Parathyroid adenoma (tissue), 2 donors: Measurements from ENCODE around the gene QSOX2.

ENCODE experiments used
- H2AFZ ChIP-seq: fragments of 300-600 bp; sonication (generic); one replicate; pipeline ENCODE4 v1.7.0; 2017; ENCODE audit warnings: antibody characterized with exemption, mild to moderate bottlenecking
- H3K27ac ChIP-seq: fragments of 300-600 bp; sonication (generic); one replicate; pipeline ENCODE4 v1.7.0; 2017
- H3K27me3 ChIP-seq: fragments of 300-600 bp; sonication (generic); one replicate; pipeline ENCODE4 v1.7.0; 2017; ENCODE audit warnings: low read length; ENCODE audit not compliant: control insufficient read depth, insufficient read depth
- H3K36me3 ChIP-seq: fragments of 300-600 bp; sonication (generic); one replicate; pipeline ENCODE4 v1.7.0; 2017; ENCODE audit warnings: low read length; ENCODE audit not compliant: control insufficient read depth, insufficient read depth
- H3K4me1 ChIP-seq: fragments of 300-600 bp; sonication (generic); one replicate; pipeline ENCODE4 v1.7.0; 2017; ENCODE audit warnings: control low read depth
- H3K4me2 ChIP-seq: fragments of 300-600 bp; sonication (generic); one replicate; pipeline ENCODE4 v1.7.0; 2017; ENCODE audit warnings: low read length
- H3K4me3 ChIP-seq: fragments of 300-600 bp; sonication (generic); one replicate; pipeline ENCODE4 v1.7.0; 2017; ENCODE audit warnings: low read depth, low read length
- H3K79me2 ChIP-seq: fragments of 300-600 bp; sonication (generic); one replicate; pipeline ENCODE4 v1.7.0; 2017; ENCODE audit warnings: control low read depth
- H3K9ac ChIP-seq: fragments of 300-600 bp; sonication (generic); one replicate; pipeline ENCODE4 v1.7.0; 2017; ENCODE audit warnings: mild to moderate bottlenecking
- H3K9me3 ChIP-seq: fragments of 300-600 bp; sonication (generic); one replicate; pipeline ENCODE4 v1.7.0; 2017; ENCODE audit warnings: low read length; ENCODE audit not compliant: control insufficient read depth
- CTCF ChIP-seq: fragments of 300-600 bp; sonication (generic); IDR thresholded peaks from one replicate; pipeline ENCODE4 v1.7.0; 2017; ENCODE audit warnings: antibody characterized with exemption, mild to moderate bottlenecking
- donor health status: primary hyperparathyroidism.

The QSOX2 gene

GRCh38 chr9:136247947-136248637, 2.5 kb upstream of the QSOX2 start:
- no peak overlapping the region for H2AFZ ChIP-seq
- no peak overlapping the region for H3K27ac ChIP-seq
- H3K27me3 ChIP-seq = no peaks in the 10 kb centered on the region
- H3K4me3 ChIP-seq = no peak overlapping the region
- no peaks in the 10 kb centered on the region for H3K9me3 ChIP-seq
- H3K9ac ChIP-seq = no peak overlapping the region
- peaks cover 12% of the 10 kb centered on the region for H3K4me1 ChIP-seq
- no peak for TF ChIP-seq CTCF
- H3K4me2 ChIP-seq = no peak overlapping the region
- no peaks in the 10 kb centered on the region for H3K36me3 ChIP-seq
- H3K79me2 ChIP-seq = peaks cover 9% of the 10 kb centered on the region

GRCh38 chr9:136247551-136247916, 1.9 kb upstream of the QSOX2 start:
- no peak overlapping the region for H3K9ac ChIP-seq
- peaks cover 11% of the 10 kb centered on the region for H3K79me2 ChIP-seq
- no peaks in the 10 kb centered on the region for H3K27me3 ChIP-seq
- no peak overlapping the region for H2AFZ ChIP-seq
- H3K4me3 ChIP-seq = no peak overlapping the region
- TF ChIP-seq CTCF = no peak
- no peak overlapping the region for H3K27ac ChIP-seq
- H3K4me1 ChIP-seq = peaks cover 12% of the 10 kb centered on the region
- H3K9me3 ChIP-seq = no peaks in the 10 kb centered on the region
- H3K36me3 ChIP-seq = no peaks in the 10 kb centered on the region
- H3K4me2 ChIP-seq = no peak overlapping the region

- peaks cover 12% of the 10 kb centered on the region for H3K4me1 ChIP-seq
- H2AFZ ChIP-seq = no peak overlapping the region
Observed at GRCh38 chr9:136246849-136247550, 1.4 kb upstream of the QSOX2 start.

GRCh38 chr9:136244969-136245218, 718 bp downstream of the QSOX2 start:
- no peak for TF ChIP-seq CTCF
- H3K4me3 ChIP-seq = peak overlapping the region; percentile 57
- no peaks in the 10 kb centered on the region for H3K9me3 ChIP-seq
- H3K27me3 ChIP-seq = no peaks in the 10 kb centered on the region
- H3K36me3 ChIP-seq = no peaks in the 10 kb centered on the region
- peaks cover 12% of the 10 kb centered on the region for H3K4me1 ChIP-seq
- H3K4me2 ChIP-seq = peak overlapping the region; percentile 61
- peak overlapping the region; percentile 46 for H2AFZ ChIP-seq
- no peak overlapping the region for H3K9ac ChIP-seq
- peaks cover 22% of the 10 kb centered on the region for H3K79me2 ChIP-seq
- no peak overlapping the region for H3K27ac ChIP-seq

More at GRCh38 chr9:136246849-136247550, 1.4 kb upstream of the QSOX2 start:
- Histone ChIP-seq H3K79me2 (peaks cover 13% of the 10 kb centered on the region), H3K9me3 (no peaks in the 10 kb centered on the region), H3K27ac (no peak overlapping the region), H3K27me3 (no peaks in the 10 kb centered on the region), H3K4me3 (no peak overlapping the region), H3K36me3 (no peaks in the 10 kb centered on the region), H3K4me2 (no peak overlapping the region), H3K9ac (no peak overlapping the region)
- no peak for TF ChIP-seq CTCF
